Activated CD4-positive, alpha-beta T cell treated with anti-CD3 and anti-CD28 coated beads, Interleukin-10, Interleukin-2, amounts not matched to agents 100 ng/mL and 50 ng/mL, durations not matched to agents 16 hours and 8 hours (primary cell): ENCODE measurements around the gene GBX2.
"Not testable (repeated sequence)": the region's sequence is repeated elsewhere in the genome, so short reads cannot be mapped to it uniquely, and the experiment has no call there.

Experiments used
- DNase-seq: peaks from one replicate; pipeline ENCODE4 v3.0.0-alpha.2; 2020

Gene GBX2

GRCh38 chr2:236155406-236155805, 12.8 kb downstream of the GBX2 start:
- DNase-seq = no peak

- DNase-seq = no peak
Measured at GRCh38 chr2:236146436-236146835, 21.8 kb downstream of the GBX2 start.

- DNase-seq = no peak
Measured at GRCh38 chr2:236143811-236144210, 24.4 kb downstream of the GBX2 start.

- DNase-seq = not testable (repeated sequence)
Measured at GRCh38 chr2:236141616-236142015, 26.6 kb downstream of the GBX2 start.

GRCh38 chr2:236137066-236137465, 31.1 kb downstream of the GBX2 start:
- no peak for DNase-seq

- no peak for DNase-seq
Measured at GRCh38 chr2:236136538-236136937, 31.6 kb downstream of the GBX2 start.

- no peak for DNase-seq
Measured at GRCh38 chr2:236133410-236134012, 34.7 kb downstream of the GBX2 start.

- no peak for DNase-seq
Measured at GRCh38 chr2:236131073-236131692, 37.0 kb downstream of the GBX2 start.

- DNase-seq = no peak
Measured at GRCh38 chr2:236130349-236130998, 37.7 kb downstream of the GBX2 start.

- no peak for DNase-seq
Measured at GRCh38 chr2:236129935-236130334, 38.3 kb downstream of the GBX2 start.

GRCh38 chr2:236128321-236128720, 39.9 kb downstream of the GBX2 start:
- DNase-seq = no peak

GRCh38 chr2:236127010-236127409, 41.2 kb downstream of the GBX2 start:
- no peak for DNase-seq

- DNase-seq = no peak
Measured at GRCh38 chr2:236125541-236125940, 42.6 kb downstream of the GBX2 start.

GRCh38 chr2:236124182-236124893, 43.8 kb downstream of the GBX2 start:
- DNase-seq = no peak

- DNase-seq = no peak
Measured at GRCh38 chr2:236123716-236124115, 44.5 kb downstream of the GBX2 start.

GRCh38 chr2:236122236-236122635, 46.0 kb downstream of the GBX2 start:
- DNase-seq = no peak

- no peak for DNase-seq
Measured at GRCh38 chr2:236121546-236121945, 46.6 kb downstream of the GBX2 start.

GRCh38 chr2:236120829-236121228, 47.4 kb downstream of the GBX2 start:
- no peak for DNase-seq

GRCh38 chr2:236120141-236120601, 48.0 kb downstream of the GBX2 start:
- no peak for DNase-seq

- DNase-seq = no peak
Measured at GRCh38 chr2:236119476-236119875, 48.7 kb downstream of the GBX2 start.

- DNase-seq = no peak
Measured at GRCh38 chr2:236119003-236119402, 49.2 kb downstream of the GBX2 start.

- no peak for DNase-seq
Measured at GRCh38 chr2:236117861-236118269, 50.3 kb downstream of the GBX2 start.

- no peak for DNase-seq
Measured at GRCh38 chr2:236117401-236117800, 50.8 kb downstream of the GBX2 start.
